ENCODE results near the gene WNT7B.

GRCh38 chr22:45976254-45977002, 534 bp downstream of the WNT7B start:
- TF ChIP-seq, protein P1, sequence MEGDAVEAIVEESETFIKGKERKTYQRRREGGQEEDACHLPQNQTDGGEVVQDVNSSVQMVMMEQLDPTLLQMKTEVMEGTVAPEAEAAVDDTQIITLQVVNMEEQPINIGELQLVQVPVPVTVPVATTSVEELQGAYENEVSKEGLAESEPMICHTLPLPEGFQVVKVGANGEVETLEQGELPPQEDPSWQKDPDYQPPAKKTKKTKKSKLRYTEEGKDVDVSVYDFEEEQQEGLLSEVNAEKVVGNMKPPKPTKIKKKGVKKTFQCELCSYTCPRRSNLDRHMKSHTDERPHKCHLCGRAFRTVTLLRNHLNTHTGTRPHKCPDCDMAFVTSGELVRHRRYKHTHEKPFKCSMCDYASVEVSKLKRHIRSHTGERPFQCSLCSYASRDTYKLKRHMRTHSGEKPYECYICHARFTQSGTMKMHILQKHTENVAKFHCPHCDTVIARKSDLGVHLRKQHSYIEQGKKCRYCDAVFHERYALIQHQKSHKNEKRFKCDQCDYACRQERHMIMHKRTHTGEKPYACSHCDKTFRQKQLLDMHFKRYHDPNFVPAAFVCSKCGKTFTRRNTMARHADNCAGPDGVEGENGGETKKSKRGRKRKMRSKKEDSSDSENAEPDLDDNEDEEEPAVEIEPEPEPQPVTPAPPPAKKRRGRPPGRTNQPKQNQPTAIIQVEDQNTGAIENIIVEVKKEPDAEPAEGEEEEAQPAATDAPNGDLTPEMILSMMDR (IDR thresholded peaks at IDR 0.05) = no peak
- TF ChIP-seq POLR2A (IDR thresholded peaks at IDR 0.05) = no peak
- TF ChIP-seq EP300 (IDR thresholded peaks at IDR 0.05) = no peak
- TF ChIP-seq POLR2AphosphoS5 (IDR thresholded peaks at IDR 0.05) = no peak
